ENCODE measurements around the gene PRF1.
A peak's percentile ranks its signal among the peaks of the same experiment; 100 is the strongest.

PRF1 gene

GRCh38 chr10:70558871-70559810, 43.4 kb downstream of the PRF1 start:
- DNase-seq, result peak; percentile 24

GRCh38 chr10:70558295-70558694, 44.2 kb downstream of the PRF1 start:
- DNase-seq, result no peak

GRCh38 chr10:70557876-70558275, 44.7 kb downstream of the PRF1 start:
- no peak for DNase-seq

- no peak for DNase-seq
Measured at GRCh38 chr10:70557086-70557845, 45.3 kb downstream of the PRF1 start.

- DNase-seq, result no peak
Measured at GRCh38 chr10:70555371-70555770, 47.2 kb downstream of the PRF1 start.

- no peak for DNase-seq
Measured at GRCh38 chr10:70552586-70552985, 50.0 kb downstream of the PRF1 start.

- no peak for DNase-seq
Measured at GRCh38 chr10:70551971-70552422, 50.5 kb downstream of the PRF1 start.

- no peak for DNase-seq
Measured at GRCh38 chr10:70551466-70551865, 51.1 kb downstream of the PRF1 start.

- DNase-seq, result no peak
Measured at GRCh38 chr10:70550459-70550858, 52.1 kb downstream of the PRF1 start.

- peak; percentile 27 for DNase-seq
Measured at GRCh38 chr10:70549962-70550458, 52.5 kb downstream of the PRF1 start.

- DNase-seq, result no peak
Measured at GRCh38 chr10:70549351-70549961, 53.1 kb downstream of the PRF1 start.

Data from NCI-H1092 (cell line).